Activated CD8-positive, alpha-beta memory T cell treated with anti-CD3 and anti-CD28 coated beads, Interleukin-2, amount 50 U/mL, for 1 hour (primary cell): ENCODE measurements around the gene KRTAP4-6.
"Not testable (repeated sequence)": the region's sequence is repeated elsewhere in the genome, so short reads cannot be mapped to it uniquely, and the experiment has no call there.

ENCODE experiments used
- DNase-seq: peaks from one replicate; pipeline ENCODE4 v3.0.0-alpha.2; 2020; ENCODE audit errors: extremely low read depth

Gene KRTAP4-6

DNA sequence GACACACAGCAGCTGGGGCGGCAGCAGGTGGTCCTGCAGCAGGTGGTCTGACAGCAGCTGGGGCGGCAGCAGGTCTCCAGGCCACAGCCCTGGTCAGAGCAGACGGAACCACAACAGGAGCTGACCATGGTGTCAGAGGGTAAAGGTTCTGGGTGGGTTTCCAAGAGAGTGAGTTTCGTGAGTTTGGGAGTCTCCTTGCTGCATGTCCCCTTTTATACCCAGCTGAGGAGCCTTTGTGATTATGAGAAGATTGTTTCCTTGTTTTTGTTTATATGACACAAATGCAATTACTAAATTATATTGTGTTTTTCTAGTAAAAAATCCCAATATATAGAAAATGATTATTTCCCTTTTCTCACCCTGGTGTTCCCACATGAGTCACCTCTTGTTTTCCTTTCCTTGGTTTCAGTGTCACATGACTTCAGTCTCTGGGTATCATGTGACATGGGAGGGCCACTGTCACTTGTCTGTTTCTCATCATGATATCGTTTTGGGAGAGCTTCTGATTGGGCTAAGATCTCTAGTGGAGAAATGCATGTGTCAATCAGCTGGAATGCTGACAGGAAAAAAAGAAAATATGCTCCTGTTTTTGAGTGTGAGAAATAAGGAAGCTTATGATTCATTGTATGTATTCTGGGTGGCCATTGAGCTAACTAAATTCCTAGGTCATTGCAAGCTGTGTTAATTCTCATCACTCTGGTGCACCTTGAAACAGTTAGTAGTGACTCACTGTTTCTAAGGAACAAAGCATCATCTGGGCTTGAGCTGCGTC is at the start of gene KRTAP4-6:
TSS of gene KRTAP4-6 (minus strand) at position 185 of the 772 bp plus-strand sequence. CDS start at position 128, 57 bp downstream.
- DNase-seq: no peak

DNA sequence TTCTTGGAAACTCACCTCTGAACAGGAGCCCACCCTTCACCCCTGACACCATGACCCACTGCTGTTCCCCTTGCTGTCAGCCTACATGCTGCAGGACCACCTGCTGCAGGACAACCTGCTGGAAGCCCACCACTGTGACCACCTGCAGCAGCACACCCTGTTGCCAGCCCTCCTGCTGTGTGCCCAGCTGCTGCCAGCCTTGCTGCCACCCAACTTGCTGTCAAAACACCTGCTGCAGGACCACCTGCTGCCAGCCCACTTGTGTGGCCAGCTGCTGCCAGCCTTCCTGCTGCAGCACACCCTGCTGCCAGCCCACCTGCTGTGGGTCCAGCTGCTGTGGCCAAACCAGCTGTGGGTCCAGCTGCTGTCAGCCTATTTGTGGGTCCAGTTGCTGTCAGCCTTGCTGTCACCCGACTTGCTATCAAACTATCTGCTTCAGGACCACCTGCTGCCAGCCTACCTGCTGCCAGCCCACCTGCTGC is 49.5 kb upstream of the KRTAP4-6 start, which contains the start of gene KRTAP9-1:
TSS of gene KRTAP9-1 (plus strand) at position 51 of the 482 bp plus-strand sequence. CDS start at position 51, 0 bp downstream.
- not testable (repeated sequence) for DNase-seq

DNA sequence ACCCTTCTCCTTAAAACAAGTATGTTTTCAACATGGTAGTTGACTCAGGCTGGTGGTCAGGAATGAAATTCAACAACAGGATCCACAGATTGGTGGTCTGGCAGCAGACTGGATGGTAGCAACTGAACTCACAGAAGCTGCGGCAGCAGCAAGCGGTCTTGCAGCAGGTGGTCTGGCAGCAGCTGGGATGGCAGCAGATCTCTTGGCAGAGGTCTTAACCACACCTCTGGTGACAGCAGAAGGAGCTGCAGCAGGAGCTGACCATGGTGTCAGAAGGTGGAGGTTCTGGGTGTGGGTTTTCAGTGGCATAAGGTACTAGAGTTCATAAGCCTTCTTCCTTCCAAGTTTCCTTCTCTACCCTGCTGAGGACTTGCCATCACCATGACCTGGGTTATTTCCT is 46.5 kb upstream of the KRTAP4-6 start:
- DNase-seq: no peak

DNA sequence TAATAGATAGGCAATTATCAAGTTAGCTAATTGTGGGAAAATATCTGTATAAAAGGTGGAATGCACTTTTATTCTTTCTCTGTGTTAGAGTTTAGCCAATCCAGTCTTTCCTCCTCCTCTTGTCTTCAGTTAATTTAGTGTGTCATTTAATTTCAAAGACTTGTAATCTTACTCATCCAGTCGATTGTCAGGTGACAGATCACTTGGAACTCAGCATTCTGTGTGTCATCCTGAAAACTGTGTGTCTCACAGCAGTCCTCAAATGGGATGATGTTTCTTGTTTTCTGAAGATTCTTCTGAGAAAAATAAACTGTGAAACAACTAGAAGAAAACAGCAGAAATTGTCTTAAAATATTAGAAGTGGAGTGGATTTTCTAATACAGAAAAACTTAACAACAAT is 44.7 kb upstream of the KRTAP4-6 start:
- no peak for DNase-seq

DNA sequence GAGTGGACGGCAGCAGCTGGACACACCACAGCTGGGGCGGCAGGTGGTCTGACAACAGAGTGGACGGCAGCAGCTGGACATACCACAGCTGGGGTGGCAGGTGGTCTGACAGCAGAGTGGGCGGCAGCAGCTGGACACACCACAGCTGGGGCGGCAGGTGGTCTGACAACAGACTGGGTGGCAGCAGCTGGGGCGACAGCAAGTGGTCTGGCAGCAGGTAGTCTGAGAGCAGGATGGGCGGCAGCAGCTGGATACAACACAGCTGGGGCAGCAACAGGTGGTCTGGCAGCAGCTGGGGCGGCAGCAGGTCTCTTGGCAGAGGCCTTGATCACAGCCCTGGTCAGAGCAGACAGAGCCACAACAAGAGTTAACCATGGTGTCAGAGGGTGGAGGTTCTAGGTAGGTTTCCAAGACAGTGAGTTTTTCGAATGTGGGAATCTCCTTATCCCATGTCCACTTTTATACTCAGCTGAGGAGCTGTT is 44.2 kb upstream of the KRTAP4-6 start, which contains the start of gene KRTAP4-1:
TSS of gene KRTAP4-1 (minus strand) at position 432 of the 482 bp plus-strand sequence. CDS start at position 375, 57 bp downstream.
- no peak for DNase-seq

DNA sequence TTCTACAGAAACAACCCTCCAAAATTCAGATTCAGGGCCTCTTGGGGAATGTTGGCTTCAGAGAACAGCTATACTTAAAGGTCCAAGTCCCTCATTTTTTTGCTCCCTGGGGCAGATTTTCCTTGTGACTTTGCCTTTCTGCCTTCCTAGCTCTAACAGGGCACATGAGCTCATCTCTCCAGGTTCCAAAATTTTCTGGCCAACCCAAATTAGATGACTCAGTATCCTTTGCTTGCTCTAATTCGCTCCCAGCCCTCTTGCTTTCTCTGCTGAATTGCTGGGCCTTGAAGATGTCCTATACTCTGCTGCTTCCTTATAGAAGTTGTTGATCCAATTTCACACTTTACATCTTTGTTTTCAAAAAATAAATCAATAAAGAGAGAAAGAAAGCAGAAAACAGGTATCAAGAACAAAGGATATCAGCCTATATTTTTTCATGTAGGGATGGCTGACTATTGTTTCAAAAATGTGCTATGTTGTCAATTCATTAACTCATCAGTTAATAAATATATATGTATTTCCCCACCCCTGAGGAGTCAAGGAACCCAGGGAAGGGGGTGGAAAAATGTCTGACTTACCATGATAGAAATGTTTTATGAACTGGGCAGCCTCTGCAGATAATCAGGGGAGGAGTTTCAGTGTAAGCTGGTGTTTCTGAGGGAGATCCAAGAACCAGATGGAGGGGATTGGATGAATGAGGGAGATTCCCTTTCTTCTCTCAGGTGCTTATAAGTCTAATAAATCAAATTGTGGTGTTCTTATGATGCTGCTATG is 38.7 kb upstream of the KRTAP4-6 start:
- no peak for DNase-seq

DNA sequence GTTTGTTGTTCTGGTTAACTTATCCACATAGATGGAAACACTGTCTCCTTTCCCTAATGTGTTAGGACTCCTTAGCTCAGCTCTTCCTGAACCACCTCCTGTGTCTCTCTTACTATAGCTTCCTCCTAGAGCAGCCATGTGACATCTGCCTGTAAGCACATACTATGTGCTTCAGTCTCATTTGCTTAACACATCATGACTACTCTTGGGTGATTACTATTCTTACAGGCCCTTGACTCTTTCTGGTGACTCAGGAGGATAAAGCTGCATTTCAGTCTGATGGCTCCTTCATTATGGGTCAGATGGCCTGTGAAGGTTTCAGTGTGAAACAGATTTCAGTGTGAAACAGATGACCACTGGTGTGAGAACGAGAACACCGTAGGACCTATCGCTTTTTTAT is 38.0 kb upstream of the KRTAP4-6 start:
- DNase-seq: no peak

DNA sequence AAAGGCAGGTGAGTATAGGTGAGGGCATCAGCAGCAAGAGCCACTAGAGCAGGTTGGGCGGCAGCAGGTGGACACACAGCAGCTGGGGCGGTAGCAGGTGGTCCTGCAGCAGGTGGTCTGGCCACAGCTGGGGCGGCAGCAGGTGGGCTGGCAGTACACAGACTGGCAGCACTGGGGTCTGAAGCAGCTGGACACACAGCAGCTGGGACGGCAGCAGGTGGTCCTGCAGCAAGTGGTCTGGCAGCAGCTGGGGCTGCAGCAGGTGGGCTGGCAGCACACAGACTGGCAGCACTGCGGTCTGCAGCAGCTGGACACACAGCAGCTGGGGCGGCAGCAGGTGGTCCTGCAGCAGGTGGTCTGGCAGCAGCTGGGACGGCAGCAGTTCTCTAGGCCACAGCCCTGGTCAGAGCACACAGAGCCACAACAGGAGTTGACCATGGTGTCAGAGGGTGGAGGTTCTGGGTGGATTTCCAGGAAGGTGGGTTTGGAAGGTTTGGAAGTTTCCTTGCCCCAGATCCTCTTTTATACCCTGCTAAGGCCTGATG is 37.5 kb upstream of the KRTAP4-6 start, which contains the start of gene KRTAP4-2:
TSS of gene KRTAP4-2 (minus strand) at position 495 of the 545 bp plus-strand sequence. CDS start at position 438, 57 bp downstream.
- DNase-seq: no peak

DNA sequence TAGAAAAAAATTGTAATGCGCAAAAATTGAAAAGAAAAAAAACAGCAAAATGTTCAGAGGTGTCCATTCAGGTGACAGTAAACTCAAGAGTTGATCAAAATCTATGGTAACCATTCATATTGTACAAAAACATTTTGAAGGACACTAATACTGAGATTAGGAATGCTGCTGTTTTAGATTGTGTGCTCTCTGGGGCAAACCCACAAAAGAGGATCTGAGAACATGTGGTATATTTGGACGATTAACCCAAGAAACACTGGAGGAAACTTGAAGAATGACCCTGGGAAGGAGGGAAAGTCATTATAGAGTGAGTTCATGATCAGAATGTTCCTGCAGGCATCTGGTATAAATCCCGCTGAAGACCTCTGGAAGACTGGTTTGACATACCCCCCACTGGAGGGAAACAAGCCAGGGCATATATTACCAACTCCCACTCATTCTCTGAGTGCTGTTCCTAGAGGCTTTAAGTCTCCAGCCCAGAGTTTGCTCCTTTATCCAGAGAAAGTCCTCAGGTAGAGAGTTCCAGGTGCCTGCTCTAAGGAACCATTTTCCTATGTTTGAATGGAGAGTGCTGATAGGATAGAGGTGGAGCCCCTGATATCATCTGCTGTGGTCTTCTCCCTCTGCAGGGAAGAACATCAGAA is 36.5 kb upstream of the KRTAP4-6 start:
- DNase-seq: no peak

DNA sequence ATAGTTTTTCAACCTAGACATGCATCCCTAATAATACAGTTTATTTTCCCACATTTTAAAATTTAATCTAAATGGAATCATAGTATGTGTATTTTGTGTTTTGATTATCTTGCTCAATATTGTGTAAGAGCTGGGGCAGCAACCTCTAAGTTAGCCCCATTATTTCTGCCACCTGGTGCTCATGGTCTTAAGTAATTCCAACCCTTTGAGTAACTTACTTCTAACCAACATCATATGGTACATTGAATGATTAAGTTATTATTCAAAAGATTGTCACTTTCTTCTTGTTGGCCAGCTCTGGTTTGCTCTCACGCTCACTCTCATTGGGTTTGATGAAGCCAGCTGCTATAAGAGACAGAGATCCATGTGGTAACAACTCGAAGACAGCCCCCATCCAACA is 31.5 kb upstream of the KRTAP4-6 start:
- DNase-seq: no peak

DNA sequence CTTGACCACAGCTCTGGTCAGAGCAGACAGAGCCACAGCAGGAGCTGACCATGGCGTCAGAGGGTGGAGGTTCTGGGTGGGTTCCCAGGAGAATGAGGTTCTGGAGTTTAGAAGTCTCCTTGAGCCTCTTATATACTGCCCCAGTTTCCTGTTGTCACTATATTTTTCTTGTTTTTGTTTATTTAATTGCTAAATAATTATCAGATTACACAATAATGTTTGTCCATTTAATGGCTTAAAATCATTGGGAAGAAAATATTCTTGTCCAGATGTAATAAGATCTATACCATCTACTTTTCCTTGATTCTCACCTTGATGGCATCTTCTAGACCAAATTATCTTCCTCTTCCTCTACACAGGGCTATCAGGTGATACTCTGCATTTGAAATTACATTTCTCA is 27.8 kb upstream of the KRTAP4-6 start, which contains the start of gene KRTAP4-3:
TSS of gene KRTAP4-3 (minus strand) at position 101 of the 400 bp plus-strand sequence. CDS start at position 52, 49 bp downstream.
- DNase-seq: no peak

DNA sequence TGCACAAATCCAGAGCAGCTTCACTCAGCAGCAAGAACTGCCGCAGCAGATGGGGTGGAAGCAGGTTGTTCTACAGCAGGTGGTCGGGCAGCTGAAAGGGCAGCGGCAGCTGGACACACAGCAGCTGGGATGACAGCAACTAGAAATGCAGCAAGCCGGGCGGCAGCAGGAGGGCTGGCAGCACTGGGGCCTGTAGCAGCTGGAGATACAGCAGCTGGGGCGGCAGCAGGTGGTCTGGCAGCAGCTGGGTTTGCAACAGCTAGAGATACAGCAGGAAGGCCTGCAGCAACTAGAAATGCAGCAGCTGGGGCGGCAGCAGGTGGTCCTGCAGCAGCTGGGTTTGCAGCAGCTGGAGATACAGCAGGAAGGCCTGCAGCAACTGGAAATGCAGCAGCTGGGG is 27.2 kb upstream of the KRTAP4-6 start:
- no peak for DNase-seq

DNA sequence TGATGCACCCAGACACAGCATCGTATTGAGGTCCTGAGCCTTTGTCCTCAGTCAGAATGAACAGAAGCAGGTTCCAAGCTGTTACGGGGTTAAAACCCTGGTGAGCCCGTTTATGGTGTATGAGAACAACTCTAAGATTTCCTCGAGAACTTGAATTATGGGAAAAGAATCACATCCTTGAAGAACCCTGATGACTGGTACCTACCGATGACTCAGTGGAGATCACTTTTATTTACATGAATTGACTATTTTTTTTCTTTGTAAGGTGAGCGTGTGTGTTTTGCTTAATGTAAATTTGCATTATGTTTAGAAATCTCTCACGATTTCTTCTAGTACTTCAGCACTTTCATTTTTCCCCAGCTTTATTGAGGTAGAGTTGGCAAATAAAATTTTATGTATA is 23.5 kb upstream of the KRTAP4-6 start:
- no peak for DNase-seq

DNA sequence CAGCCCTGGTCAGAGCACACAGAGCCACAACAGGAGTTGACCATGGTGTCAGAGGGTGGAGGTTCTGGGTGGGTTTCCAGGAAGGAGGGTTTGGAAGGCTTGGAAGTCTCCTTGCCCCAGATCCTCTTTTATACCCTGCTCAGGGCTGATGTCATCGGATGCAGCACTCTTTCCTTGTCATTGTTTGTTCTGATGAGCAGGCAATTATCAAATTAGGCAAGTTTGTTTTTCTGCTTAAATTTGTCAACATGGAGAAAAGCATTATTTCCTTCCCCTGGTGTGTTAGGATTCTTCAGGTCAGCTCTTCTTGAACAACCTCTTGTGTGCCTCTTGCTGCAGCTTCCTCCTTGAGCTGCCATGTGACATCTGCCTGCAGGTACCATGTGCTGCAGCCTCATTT is 20.3 kb upstream of the KRTAP4-6 start, which contains the start of gene KRTAP4-4:
TSS of gene KRTAP4-4 (minus strand) at position 101 of the 400 bp plus-strand sequence. CDS start at position 44, 57 bp downstream.
- DNase-seq: no peak

DNA sequence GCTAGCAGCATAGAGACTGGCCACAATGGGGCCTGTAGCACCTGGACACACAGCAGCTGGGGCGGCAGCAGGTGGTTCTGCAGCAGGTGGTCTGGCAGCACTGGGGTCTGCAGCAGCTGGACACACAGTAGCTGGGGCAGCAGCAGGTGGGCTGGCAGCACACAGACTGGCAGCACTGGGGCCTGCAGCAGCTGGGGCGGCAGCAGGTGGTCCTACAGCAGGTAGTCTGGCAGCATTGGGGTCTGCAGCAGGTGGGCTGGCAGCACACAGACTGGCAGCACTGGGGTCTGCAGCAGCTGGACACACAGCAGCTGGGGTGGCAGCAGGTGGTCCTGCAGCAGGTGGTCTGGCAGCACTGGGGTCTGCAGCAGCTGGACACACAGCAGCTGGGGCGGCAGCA is 19.8 kb upstream of the KRTAP4-6 start:
- DNase-seq: not testable (repeated sequence)

DNA sequence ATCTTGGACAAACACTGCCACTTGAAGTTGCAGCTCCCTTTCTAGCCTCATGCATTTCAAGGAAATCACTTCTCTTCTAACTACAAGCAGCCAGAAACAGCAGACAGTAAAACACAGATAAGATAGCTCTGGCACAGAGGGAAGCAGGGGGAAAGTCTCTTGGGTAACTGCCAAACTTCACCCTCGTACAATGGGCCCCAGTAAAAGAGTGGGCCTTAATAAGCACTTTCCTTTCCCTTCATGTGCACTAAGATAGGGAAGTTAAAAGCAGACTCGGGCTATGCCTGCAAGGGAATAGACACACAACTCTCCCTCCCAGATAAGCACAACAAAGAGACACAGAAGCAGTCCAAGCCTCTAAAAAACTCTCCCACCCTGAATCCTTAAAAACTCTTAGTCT is 13.5 kb upstream of the KRTAP4-6 start:
- DNase-seq: no peak

DNA sequence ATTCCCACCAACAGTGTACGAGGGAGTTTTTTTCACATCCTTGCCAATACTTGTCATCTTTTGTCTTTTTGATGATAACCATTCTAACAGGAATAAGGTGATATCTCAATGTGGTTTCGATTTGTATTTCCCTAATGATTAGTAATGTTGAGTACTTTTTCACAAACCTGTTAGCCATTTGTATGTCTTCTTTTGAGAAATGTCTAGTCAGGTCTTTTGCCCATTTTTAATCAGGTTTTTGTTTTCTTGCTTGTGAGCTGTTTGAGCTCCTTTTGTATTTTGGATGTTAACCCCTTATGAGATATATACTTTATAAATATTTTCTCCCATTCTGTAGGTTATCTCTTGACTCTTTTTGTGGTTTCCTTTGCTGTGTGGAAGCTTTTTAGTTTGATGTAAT is 11.2 kb upstream of the KRTAP4-6 start:
- DNase-seq: no peak

DNA sequence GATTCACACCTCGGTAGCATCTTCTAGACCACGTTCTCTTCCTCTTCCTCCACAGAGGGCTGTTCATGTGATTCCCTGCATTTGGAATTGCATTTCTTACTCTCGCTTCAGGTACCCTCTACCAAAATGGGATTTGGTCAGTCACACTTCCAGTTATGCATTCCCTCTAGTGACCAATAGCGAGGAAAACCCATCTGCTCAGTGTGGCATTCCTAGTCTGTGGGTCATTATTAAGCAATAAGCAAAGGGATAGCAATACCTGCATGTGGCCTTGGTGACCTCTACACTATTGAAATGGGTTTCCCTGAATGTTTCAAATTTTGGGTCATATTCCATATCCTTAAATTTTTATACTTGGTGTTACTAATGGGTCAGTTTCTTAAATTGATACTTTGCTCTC is 9.7 kb upstream of the KRTAP4-6 start:
- DNase-seq: no peak

DNA sequence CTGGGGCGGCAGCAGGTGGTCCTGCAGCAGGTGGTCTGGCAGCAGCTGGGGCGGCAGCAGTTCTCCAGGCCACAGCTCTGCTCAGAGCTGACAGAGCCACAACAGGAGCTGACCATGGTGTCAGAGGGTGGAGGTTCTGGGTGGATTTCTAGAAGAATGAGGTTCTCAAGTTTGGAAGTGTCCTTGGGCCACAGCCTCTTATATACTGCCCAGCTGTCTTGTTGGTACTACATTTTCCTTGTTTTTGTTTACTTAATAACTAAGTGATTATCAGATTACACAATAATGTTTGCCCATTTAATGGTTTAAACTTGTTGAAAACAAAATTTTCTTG is 9.3 kb upstream of the KRTAP4-6 start, which contains the start of gene KRTAP4-5:
TSS of gene KRTAP4-5 (minus strand) at position 174 of the 334 bp plus-strand sequence. CDS start at position 116, 58 bp downstream.
- no peak for DNase-seq

DNA sequence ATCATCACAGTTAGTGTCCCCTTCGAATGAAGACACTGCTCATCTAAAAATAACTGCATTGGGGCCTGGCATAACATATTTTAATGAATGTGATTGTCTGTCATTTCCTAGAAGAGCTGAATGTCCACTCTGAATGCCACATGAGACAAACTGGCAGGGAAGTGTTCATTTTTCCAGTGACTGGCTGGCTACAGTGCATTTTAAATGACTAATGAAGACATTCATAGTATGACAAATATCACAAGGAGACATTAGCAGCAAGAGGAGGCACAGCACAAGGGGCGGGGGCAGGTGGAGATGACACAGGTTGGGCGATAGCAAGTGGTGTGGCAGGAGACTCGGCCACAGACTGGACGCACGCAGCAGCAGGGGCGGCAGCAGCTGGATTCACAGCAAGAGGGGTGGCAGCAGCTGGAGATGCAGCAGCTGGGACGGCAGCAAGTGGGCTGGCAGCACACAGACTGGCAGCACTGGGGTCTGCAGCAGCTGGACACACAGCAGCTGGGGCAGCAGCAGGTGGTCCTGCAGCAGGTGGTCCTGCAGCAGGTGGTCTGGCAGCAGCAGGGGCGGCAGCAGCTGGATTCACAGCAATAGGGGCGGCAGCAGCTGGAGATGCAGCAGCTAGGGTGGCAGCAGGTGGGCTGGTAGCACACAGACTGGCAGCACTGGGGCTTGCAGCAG is 8.8 kb upstream of the KRTAP4-6 start:
- DNase-seq: not testable (repeated sequence)
